Measurements from ENCODE around the gene STEAP4. TPM values are rescaled to one million over a fixed set of nuclear protein-coding genes. Genes with fewer than 3 reads are reported as not detected.

Gene STEAP4
- total and polyA plus RNA-seq, 3 donors from 2014 or later = 15.2 to 27.1 (median 16.2) TPM

- no peaks in the 10 kb centered on the region for H3K27me3 ChIP-seq
- no peak overlapping the region for H3K4me3 ChIP-seq
- intact Hi-C loops (cut with DNase I; ENCODE audit: low total_unique reads) = no loop called here
- DNase-seq = no peak
- no peaks in the 10 kb centered on the region for H3K36me3 ChIP-seq (ENCODE audit: low read depth, missing control alignments)
- no peaks in the 10 kb centered on the region for H3K9me3 ChIP-seq
- TF ChIP-seq POLR2A (IDR thresholded peaks at IDR 0.05) (no peak), CTCF (IDR thresholded peaks at IDR 0.05) (no peak)
- H3K27ac ChIP-seq = no peak overlapping the region
- H3K4me1 ChIP-seq = no peaks in the 10 kb centered on the region
- 96 to 98% methylated on average over 4 of the region's 4 CpGs for WGBS, 2 donors
These were observed 77.2 kb downstream of the STEAP4 start for GRCh38 chr7:88229302-88229995.

GRCh38 chr7:88226886-88227516, 79.7 kb downstream of the STEAP4 start:
- no peak for DNase-seq
- Histone ChIP-seq H3K27me3 (no peaks in the 10 kb centered on the region), H3K9me3 (no peaks in the 10 kb centered on the region), H3K27ac (no peak overlapping the region), H3K36me3 (ENCODE audit: low read depth, missing control alignments) (no peaks in the 10 kb centered on the region), H3K4me3 (no peak overlapping the region), H3K4me1 (no peaks in the 10 kb centered on the region)
- WGBS, 2 donors = 87 to 88% methylated on average over 6 of the region's 6 CpGs
- TF ChIP-seq POLR2A (IDR thresholded peaks at IDR 0.05) (no peak), CTCF (IDR thresholded peaks at IDR 0.05) (no peak)
- intact Hi-C loops (cut with DNase I; ENCODE audit: low total_unique reads) = no loop called here

- no peaks in the 10 kb centered on the region for H3K9me3 ChIP-seq
- DNase-seq = no peak
- no peaks in the 10 kb centered on the region for H3K27me3 ChIP-seq
- no peak for TF ChIP-seq CTCF (IDR thresholded peaks at IDR 0.05)
- TF ChIP-seq POLR2A (IDR thresholded peaks at IDR 0.05) = no peak
- H3K4me3 ChIP-seq = no peak overlapping the region
- WGBS, 2 donors = 95 to 96% methylated on average over 4 of the region's 4 CpGs
- no peak overlapping the region for H3K27ac ChIP-seq
- intact Hi-C loops (cut with DNase I; ENCODE audit: low total_unique reads) = no loop called here
- H3K36me3 ChIP-seq (ENCODE audit: low read depth, missing control alignments) = no peaks in the 10 kb centered on the region
- H3K4me1 ChIP-seq = no peaks in the 10 kb centered on the region
These were observed 80.5 kb downstream of the STEAP4 start for GRCh38 chr7:88226201-88226600.

- intact Hi-C loops (cut with DNase I; ENCODE audit: low total_unique reads) = no loop called here
- no peak for TF ChIP-seq POLR2A (IDR thresholded peaks at IDR 0.05)
- TF ChIP-seq CTCF (IDR thresholded peaks at IDR 0.05) = no peak
These were observed 82.0 kb downstream of the STEAP4 start for GRCh38 chr7:88224601-88225275.

More at GRCh38 chr7:88224601-88225275, 82.0 kb downstream of the STEAP4 start:
- no peak for DNase-seq
- H3K4me1 ChIP-seq = no peaks in the 10 kb centered on the region
- no peak overlapping the region for H3K4me3 ChIP-seq
- H3K36me3 ChIP-seq (ENCODE audit: low read depth, missing control alignments) = no peaks in the 10 kb centered on the region
- no peak overlapping the region for H3K27ac ChIP-seq
- 73% methylated on average over 2 of the region's 2 CpGs for WGBS, 2 donors
- no peaks in the 10 kb centered on the region for H3K9me3 ChIP-seq
- H3K27me3 ChIP-seq = no peaks in the 10 kb centered on the region

All from testis (tissue), 3 donors.